Stimulated activated CD4-positive, alpha-beta T cell treated with anti-CD3 and anti-CD28 coated beads, Interleukin-2, amount 100 ng/mL, for 4 hours (primary cell): Measurements from ENCODE around the gene RPL10A.
A peak's percentile ranks its signal among the peaks of the same experiment; 100 is the strongest.

ENCODE experiments used
- DNase-seq: peaks from one replicate; pipeline ENCODE4 v3.0.0-alpha.2; 2020; ENCODE audit warnings: low read depth

RPL10A gene

GRCh38 chr6:35492974-35493284 lies 24.7 kb downstream of the RPL10A start:
- DNase-seq = no peak

- no peak for DNase-seq
Observed at GRCh38 chr6:35493307-35493983, 25.2 kb downstream of the RPL10A start.

- DNase-seq = no peak
Observed at GRCh38 chr6:35494161-35494563, 26.0 kb downstream of the RPL10A start.

- no peak for DNase-seq
Observed at GRCh38 chr6:35495258-35496035, 27.2 kb downstream of the RPL10A start.

GRCh38 chr6:35496036-35496840 lies 28.0 kb downstream of the RPL10A start:
- no peak for DNase-seq

GRCh38 chr6:35496841-35497570 lies 28.8 kb downstream of the RPL10A start, which contains the start of gene TEAD3:
TEAD3 (minus strand) TSS chr6:35497079.
- peak; percentile 38 for DNase-seq

GRCh38 chr6:35497571-35498421 lies 29.6 kb downstream of the RPL10A start:
- peak; percentile 35 for DNase-seq

GRCh38 chr6:35498422-35499067 lies 30.3 kb downstream of the RPL10A start:
- no peak for DNase-seq

GRCh38 chr6:35499372-35499771 lies 31.2 kb downstream of the RPL10A start:
- DNase-seq = no peak

GRCh38 chr6:35500782-35501181 lies 32.6 kb downstream of the RPL10A start:
- no peak for DNase-seq

- no peak for DNase-seq
Observed at GRCh38 chr6:35501784-35502183, 33.6 kb downstream of the RPL10A start.

- DNase-seq = no peak
Observed at GRCh38 chr6:35503534-35503933, 35.3 kb downstream of the RPL10A start.

- no peak for DNase-seq
Observed at GRCh38 chr6:35505999-35506412, 37.8 kb downstream of the RPL10A start.

- DNase-seq = no peak
Observed at GRCh38 chr6:35506536-35506935, 38.3 kb downstream of the RPL10A start.

- DNase-seq = no peak
Observed at GRCh38 chr6:35507221-35507620, 39.0 kb downstream of the RPL10A start.

- DNase-seq = no peak
Observed at GRCh38 chr6:35508027-35508426, 39.8 kb downstream of the RPL10A start.

GRCh38 chr6:35508542-35508941 lies 40.3 kb downstream of the RPL10A start:
- DNase-seq = no peak

GRCh38 chr6:35510916-35511561 lies 42.8 kb downstream of the RPL10A start:
- DNase-seq = no peak

- DNase-seq = no peak
Observed at GRCh38 chr6:35511562-35511941, 43.4 kb downstream of the RPL10A start.

- no peak for DNase-seq
Observed at GRCh38 chr6:35512006-35512405, 43.8 kb downstream of the RPL10A start.
